Central memory CD8-positive, alpha-beta T cell (primary cell): Measurements from ENCODE around the gene TPRA1.

ENCODE experiments used
- ATAC-seq: fragments of 150-1000 bp; cut with Tn5 transposase; replicated peaks from 2 replicates; pipeline ENCODE4 v1.10.0; 2022; ENCODE audit warnings: mild to moderate bottlenecking, moderate FRiP score, moderate number of reproducible peaks; ENCODE audit not compliant: poor library complexity, severe bottlenecking; ENCODE audit errors: extremely low read depth
- DNase-seq, 2 donors: peaks; one replicate each; pipeline ENCODE4 v3.0.0; 2021; ENCODE audit warnings: low spot score in 2 of 2
- H3K27ac Mint-ChIP-seq: one replicate; pipeline ENCODE4 v1.8.0; 2022; ENCODE audit warnings: low read depth, mild to moderate bottlenecking, moderate library complexity, mixed read lengths
- H3K27me3 Mint-ChIP-seq: one replicate; pipeline ENCODE4 v1.8.0; 2022; ENCODE audit warnings: mixed read lengths
- H3K36me3 Mint-ChIP-seq: one replicate; pipeline ENCODE4 v1.8.0; 2022; ENCODE audit warnings: mild to moderate bottlenecking, moderate library complexity, mixed read lengths; ENCODE audit not compliant: insufficient read depth
- H3K4me1 Mint-ChIP-seq: one replicate; pipeline ENCODE4 v1.8.0; 2022; ENCODE audit warnings: mixed read lengths
- H3K4me3 Mint-ChIP-seq: one replicate; pipeline ENCODE4 v1.8.0; 2022; ENCODE audit warnings: mild to moderate bottlenecking, moderate library complexity, mixed read lengths
- H3K9me3 Mint-ChIP-seq: one replicate; pipeline ENCODE4 v1.8.0; 2022; ENCODE audit warnings: mixed read lengths

The TPRA1 gene

DNA sequence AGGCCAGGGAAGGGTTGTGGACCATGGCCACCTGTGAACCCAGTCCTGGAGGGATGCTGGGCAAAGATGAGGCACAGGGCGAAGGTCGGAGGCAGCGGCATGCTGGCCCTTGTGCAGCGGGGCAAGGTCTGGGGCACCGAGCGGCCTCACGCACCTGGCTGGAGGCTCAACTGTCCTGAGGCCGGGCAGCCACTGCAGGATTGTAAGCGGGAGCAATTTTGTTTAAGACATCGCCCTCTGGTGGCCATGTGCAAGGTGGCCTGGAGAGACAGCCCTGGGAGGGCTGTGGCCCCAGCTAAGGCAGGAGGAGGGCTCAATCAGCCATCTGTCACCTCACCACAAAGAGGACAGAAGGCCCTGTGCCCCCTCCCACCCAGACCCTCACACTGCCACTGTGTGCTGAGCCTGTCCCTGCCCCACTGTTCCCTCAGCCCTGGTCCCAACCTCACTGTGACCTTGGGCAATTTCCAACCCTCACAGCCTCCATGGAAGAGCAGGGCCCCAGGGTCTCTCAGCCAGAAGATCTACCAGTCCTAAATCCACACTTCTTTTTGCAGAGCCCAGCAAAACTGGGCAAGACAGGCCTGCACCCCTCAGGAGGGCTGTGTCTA is 46.2 kb downstream of the TPRA1 start:
- peaks cover 17% of the 10 kb centered on the region for H3K4me1 Mint-ChIP-seq
- no peak overlapping the region for H3K27ac Mint-ChIP-seq
- H3K9me3 Mint-ChIP-seq: no peaks in the 10 kb centered on the region
- H3K27me3 Mint-ChIP-seq: peaks cover 9% of the 10 kb centered on the region
- H3K4me3 Mint-ChIP-seq: no peak overlapping the region
- DNase-seq: peak; percentile 33 to 47
- ATAC-seq: peak; percentile 40
- H3K36me3 Mint-ChIP-seq: peaks cover 3% of the 10 kb centered on the region

DNA sequence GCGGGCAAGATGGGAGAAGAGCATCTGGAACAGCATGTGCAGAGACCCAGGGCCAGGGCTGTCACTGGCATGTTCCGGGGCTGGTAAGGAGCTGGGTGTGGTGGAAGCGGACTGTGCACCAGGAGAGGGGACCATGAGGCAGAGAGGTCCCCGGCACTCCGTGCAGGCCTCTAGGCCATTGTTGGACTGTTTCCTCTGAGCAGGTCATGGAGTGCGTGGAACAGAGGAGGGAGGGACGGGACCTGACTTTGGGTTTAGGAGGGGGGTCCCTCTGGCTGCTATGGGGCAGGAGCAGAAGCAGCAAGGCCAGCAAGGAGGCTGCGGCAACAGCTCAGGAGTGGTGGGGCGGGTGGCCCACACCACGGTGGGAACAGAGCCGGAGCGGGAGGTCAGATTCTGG is 47.1 kb downstream of the TPRA1 start:
- ATAC-seq (no peak), DNase-seq (no peak)
- Mint-ChIP-seq H3K36me3 (peaks cover 3% of the 10 kb centered on the region), H3K4me1 (peaks cover 16% of the 10 kb centered on the region), H3K9me3 (no peaks in the 10 kb centered on the region), H3K4me3 (no peak overlapping the region), H3K27me3 (peaks cover 12% of the 10 kb centered on the region), H3K27ac (no peak overlapping the region)

DNA sequence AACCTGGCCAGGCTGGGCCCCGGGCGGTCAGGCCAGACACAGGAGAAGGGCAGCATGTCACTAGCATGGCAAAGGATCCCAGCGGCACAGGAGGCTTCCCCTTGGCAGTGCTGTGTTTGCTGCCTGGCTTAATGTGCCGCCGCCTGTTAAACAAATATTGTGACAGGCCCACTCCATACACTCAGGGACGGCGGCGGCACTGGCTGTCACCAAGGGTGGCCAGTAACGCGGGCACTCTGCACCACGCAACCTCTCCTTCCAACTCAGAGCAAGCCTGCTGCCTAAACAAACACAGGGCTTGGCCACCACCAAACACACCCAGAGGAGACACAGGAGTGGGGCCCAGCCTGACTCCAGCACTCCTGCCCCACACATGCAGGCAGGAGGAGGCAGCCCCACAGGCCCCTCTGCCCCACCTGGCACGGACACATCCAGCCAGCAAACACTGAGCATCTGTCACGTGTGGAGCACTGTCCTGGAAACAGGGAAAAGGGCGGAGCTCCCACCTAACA is 48.0 kb downstream of the TPRA1 start:
- Mint-ChIP-seq H3K4me3 (no peak overlapping the region), H3K27ac (no peak overlapping the region), H3K27me3 (peaks cover 21% of the 10 kb centered on the region), H3K9me3 (no peaks in the 10 kb centered on the region), H3K4me1 (peaks cover 10% of the 10 kb centered on the region), H3K36me3 (peaks cover 3% of the 10 kb centered on the region)
- ATAC-seq (no peak), DNase-seq (no peak)

DNA sequence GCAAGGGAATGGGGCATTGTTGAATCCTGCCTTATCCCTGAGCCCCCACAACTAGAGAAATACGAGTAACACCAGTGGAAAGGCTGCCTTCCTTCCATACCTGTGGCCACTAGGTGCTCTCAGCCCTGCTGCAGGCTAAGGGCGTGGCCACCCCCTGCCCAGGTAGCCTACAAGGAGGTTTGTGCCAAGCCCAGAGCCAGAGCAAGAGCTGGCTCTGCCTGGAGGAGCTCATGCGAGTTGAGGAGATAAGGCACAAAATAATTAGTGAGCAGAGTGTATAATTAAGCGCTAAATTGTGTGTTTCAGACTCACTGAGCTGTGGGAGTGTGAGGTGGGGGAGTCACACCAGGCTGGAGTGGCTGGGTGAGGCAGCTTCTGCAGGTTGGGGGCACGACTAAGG is 49.2 kb downstream of the TPRA1 start:
- ATAC-seq: no peak
- no peaks in the 10 kb centered on the region for H3K9me3 Mint-ChIP-seq
- no peaks in the 10 kb centered on the region for H3K4me1 Mint-ChIP-seq

DNA sequence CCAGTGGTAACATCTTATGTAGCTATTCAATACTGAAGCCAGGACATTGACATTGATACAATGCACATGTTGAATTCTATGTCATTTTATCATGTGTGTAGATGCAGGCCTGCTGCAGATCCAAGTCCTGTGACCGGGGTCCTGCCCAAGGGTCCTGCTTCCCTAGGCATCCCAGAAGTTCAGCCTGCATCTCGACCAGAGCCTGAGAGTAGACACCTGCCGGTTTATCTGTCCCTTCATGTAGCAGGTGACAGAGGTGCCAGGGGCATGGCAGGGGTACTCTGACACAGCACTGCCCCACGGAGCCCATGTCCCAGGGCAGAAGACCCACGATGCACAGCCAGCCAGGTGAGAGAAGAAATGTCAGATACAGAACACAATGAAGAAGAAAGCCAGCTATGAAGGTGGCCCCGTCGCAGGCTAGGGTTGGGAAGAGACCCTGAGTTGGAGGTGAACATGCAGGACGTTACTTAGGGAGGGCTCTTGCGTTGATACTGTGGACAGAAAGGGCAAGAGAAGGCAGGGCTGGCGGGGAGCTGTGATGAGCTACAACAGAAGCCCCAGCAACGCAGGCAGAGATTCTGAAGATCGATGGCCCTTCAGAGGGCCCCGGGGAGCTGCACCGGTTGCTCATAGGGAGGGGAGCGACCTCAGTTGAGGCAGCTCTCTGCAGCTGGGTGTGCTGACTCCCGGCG is 51.0 kb downstream of the TPRA1 start:
- Mint-ChIP-seq H3K27me3 (peaks cover 43% of the 10 kb centered on the region), H3K9me3 (no peaks in the 10 kb centered on the region), H3K4me3 (no peak overlapping the region), H3K4me1 (no peaks in the 10 kb centered on the region), H3K36me3 (peaks cover 4% of the 10 kb centered on the region), H3K27ac (no peak overlapping the region)
- no peak for DNase-seq
- no peak for ATAC-seq

More for the DNA sequence above, 49.2 kb downstream of the TPRA1 start:
- no peak for DNase-seq
- peaks cover 33% of the 10 kb centered on the region for H3K27me3 Mint-ChIP-seq
- no peak overlapping the region for H3K27ac Mint-ChIP-seq
- H3K4me3 Mint-ChIP-seq: no peak overlapping the region
- H3K36me3 Mint-ChIP-seq: peaks cover 2% of the 10 kb centered on the region

- Mint-ChIP-seq H3K36me3 (peaks cover 4% of the 10 kb centered on the region), H3K9me3 (no peaks in the 10 kb centered on the region), H3K4me1 (no peaks in the 10 kb centered on the region), H3K4me3 (no peak overlapping the region), H3K27me3 (peaks cover 43% of the 10 kb centered on the region), H3K27ac (no peak overlapping the region)
- no peak for DNase-seq
- ATAC-seq: no peak
Measured at GRCh38 chr3:127538569-127538968, 52.0 kb downstream of the TPRA1 start.

DNA sequence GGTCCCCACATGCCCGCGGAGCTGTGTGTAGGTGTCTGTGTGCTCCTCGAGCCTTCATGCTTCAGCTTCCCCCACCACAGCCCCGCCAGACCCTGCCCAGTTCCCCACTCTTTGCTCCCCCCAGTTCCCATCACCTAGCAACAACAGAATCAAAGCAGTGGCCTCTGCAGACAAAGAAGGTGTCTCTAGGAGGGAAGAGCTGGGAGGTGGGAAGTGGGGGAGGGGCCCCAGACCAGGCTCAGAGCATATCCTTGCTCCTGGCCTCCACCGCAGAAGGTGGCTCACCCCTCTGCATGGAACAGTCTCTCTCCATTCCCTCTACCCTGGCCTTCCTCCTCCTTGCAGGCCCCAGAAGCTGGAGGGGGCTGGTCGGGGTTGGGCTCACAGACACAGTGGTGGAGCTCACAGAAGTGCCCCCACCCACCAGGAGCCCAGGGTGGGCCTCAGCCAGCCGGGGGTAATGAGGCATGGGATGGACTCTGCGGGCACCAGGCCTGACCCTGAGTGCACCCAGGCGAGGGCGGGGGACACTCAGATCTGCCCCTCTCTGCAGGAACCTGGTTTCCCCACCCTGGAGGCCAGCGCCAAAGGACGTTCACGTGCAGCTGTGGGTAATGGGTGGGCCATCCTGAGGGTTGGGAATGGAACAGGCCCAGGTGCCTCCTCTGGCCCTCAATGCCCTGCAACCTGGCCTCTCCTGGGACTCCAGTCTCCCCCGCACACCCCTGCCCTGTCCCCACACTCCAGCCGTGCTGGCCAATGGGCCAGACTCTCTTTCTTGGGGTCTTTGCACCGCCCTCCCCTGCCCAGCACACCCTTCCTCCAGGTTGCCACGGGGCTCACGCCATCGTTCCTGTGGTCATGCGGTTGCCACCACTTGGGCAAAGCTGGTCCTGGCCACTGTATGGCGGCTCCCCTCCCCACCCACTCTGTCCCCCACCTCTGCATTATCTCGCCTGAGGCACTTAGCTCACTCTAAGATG is 53.4 kb downstream of the TPRA1 start:
- Mint-ChIP-seq H3K27ac (no peak overlapping the region), H3K36me3 (peaks cover 4% of the 10 kb centered on the region), H3K4me3 (no peak overlapping the region), H3K4me1 (no peaks in the 10 kb centered on the region), H3K27me3 (peaks cover 43% of the 10 kb centered on the region), H3K9me3 (no peaks in the 10 kb centered on the region)
- ATAC-seq (no peak), DNase-seq (no peak)

DNA sequence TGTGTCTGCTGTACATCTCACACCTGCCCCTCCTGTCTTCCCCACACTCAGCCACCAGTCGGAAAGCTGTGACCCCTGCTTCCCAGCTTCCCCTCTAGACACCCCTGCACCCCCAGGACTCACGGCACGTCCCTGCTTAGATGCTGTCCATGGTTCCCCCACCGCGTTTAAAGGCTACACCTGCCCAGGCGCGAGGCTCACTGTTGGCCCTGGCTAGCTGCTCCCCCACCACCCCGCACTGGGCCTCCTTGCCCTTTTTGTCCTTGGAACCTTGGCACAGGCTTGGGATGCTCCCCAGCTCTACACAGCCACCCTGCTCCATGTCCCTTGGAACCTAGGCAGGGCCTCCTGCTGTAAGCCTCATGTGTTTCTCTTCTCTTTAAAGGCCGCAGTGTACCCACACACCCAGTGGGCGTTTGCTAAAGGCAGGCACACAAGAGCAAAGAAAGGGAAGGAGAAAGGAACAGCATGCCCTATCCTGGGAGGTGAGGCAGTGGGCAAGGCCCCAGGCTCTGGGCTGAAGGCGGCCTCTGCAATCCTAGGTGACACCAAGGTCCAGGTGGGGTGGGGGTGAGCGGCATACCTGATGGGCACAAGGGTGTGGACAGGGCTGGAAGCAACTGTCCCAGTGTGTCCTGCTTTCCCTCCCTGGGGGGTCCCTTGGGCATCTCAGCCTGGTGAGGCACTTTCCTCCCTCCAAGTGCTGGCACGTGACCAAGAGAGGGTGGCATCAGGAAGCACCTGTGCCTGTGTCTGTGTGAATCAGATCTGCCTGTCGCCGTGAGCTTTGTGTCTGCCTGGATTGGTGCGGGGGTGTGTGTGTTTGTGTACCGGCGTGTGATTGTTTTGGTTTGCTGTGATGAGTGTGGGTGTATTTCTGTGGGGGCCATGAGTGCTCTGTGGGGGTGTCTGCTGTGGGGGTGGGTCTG is 54.4 kb downstream of the TPRA1 start:
- Mint-ChIP-seq H3K9me3 (no peaks in the 10 kb centered on the region), H3K4me1 (no peaks in the 10 kb centered on the region), H3K27me3 (peaks cover 43% of the 10 kb centered on the region), H3K4me3 (no peak overlapping the region), H3K27ac (no peak overlapping the region), H3K36me3 (peaks cover 2% of the 10 kb centered on the region)
- DNase-seq: no peak
- no peak for ATAC-seq

GRCh38 chr3:127535106-127535785 is 55.3 kb downstream of the TPRA1 start:
- no peak overlapping the region for H3K27ac Mint-ChIP-seq
- no peak overlapping the region for H3K4me3 Mint-ChIP-seq

GRCh38 chr3:127534564-127534963 is 56.0 kb downstream of the TPRA1 start:
- Mint-ChIP-seq H3K4me3 (no peak overlapping the region), H3K27me3 (peaks cover 37% of the 10 kb centered on the region), H3K4me1 (no peaks in the 10 kb centered on the region), H3K27ac (no peak overlapping the region), H3K9me3 (no peaks in the 10 kb centered on the region), H3K36me3 (peaks cover 2% of the 10 kb centered on the region)
- DNase-seq (no peak), ATAC-seq (no peak)

More at GRCh38 chr3:127535106-127535785, 55.3 kb downstream of the TPRA1 start:
- Mint-ChIP-seq H3K4me1 (no peaks in the 10 kb centered on the region), H3K9me3 (no peaks in the 10 kb centered on the region), H3K27me3 (peaks cover 43% of the 10 kb centered on the region), H3K36me3 (peaks cover 2% of the 10 kb centered on the region)
- no peak for DNase-seq
- ATAC-seq: no peak

DNA sequence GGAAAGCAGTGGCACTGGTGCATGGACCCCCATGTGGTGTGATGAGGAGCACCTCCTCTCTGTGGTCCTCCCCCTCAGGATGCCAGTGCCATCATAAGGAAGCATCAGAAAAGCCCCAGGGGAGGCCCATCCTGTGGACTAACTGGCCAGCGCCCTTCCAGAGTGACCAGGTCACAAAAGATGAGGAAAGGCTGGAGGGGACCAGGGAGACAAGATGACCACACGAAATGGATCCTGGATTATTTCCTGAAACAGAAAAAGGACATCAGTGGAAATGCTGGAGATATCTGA is 56.4 kb downstream of the TPRA1 start:
- H3K27ac Mint-ChIP-seq: peak overlapping the region; percentile 14
- peaks cover 2% of the 10 kb centered on the region for H3K36me3 Mint-ChIP-seq
- no peaks in the 10 kb centered on the region for H3K4me1 Mint-ChIP-seq
- ATAC-seq (no peak), DNase-seq (no peak)
- H3K9me3 Mint-ChIP-seq: no peaks in the 10 kb centered on the region
- no peak overlapping the region for H3K4me3 Mint-ChIP-seq
- peaks cover 33% of the 10 kb centered on the region for H3K27me3 Mint-ChIP-seq
